ENCODE measurements around the gene POMT1. TPM values are rescaled to one million over a fixed set of nuclear protein-coding genes. Genes with fewer than 3 reads are reported as not detected.

Gene POMT1
- total RNA-seq, 1 experiment from 2014 or later, result 34.1 TPM

DNA sequence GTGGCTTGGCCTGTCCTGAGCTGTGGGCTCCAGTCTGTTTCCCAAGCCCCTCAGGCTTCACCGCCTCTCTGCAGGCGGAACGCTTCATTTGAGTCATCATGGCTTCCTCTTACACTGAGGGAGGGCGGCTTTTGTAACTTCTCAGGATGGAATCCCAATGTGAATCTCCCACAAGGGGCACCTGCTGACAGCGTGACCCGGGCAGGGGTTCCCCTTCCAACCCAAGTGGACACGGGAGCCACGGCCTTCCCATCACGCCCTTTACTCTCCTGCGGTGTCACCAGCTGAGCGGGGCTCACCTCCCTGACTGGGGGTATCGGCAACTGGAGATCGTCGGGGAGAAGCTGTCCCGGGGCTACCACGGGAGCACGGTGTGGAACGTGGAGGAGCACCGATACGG is 15.8 kb downstream of the POMT1 start:
- no peak overlapping the region for H2BK120ac ChIP-seq (ENCODE audit: low read depth, low read length, poor library complexity, severe bottlenecking)
- H3T11ph ChIP-seq (ENCODE audit: low read length), result no peak overlapping the region
- no CpG with 5 or more reads among the region's 20 CpGs for WGBS (ENCODE audit: extremely low coverage, insufficient read length, low lambda C conversion rate)

More for the DNA sequence above, 15.8 kb downstream of the POMT1 start:
- no peaks in the 10 kb centered on the region for H4K20me1 ChIP-seq (ENCODE audit: control insufficient read depth, insufficient read depth, insufficient read length)
- no peaks in the 10 kb centered on the region for H3K79me2 ChIP-seq (ENCODE audit: insufficient read depth, low read length)
- no peak overlapping the region for H3K18ac ChIP-seq (ENCODE audit: insufficient read length, low read depth, low read length)
- no peak overlapping the region for H3K4me2 ChIP-seq (ENCODE audit: insufficient read depth, insufficient read length, low read length)
- Mint-ChIP-seq H3K36me3 (ENCODE audit: insufficient read depth in 1 of 3, low read depth in 3 of 3) (peaks cover 40 to 71% (median 61%) of the 10 kb centered on the region in 3 experiments; a peak in 6 of 7 replicates), H3K27ac (no peak overlapping the region; a peak in 2 of 7 replicates), H3K4me3 (no peak overlapping the region), H3K4me1 (no peaks in the 10 kb centered on the region), H3K9me3 (no peaks in the 10 kb centered on the region), H3K27me3 (ENCODE audit: low read depth) (no peaks in the 10 kb centered on the region)
- no peak overlapping the region for H3K56ac ChIP-seq (ENCODE audit: insufficient read length, low read depth, low read length)
- H3K9me3 ChIP-seq (ENCODE audit: control insufficient read depth, low read depth, low read length), result no peaks in the 10 kb centered on the region
- H3K79me1 ChIP-seq (ENCODE audit: insufficient read depth, low read depth, low read length, poor library complexity, severe bottlenecking), result no peaks in the 10 kb centered on the region
- H3K23ac ChIP-seq (ENCODE audit: insufficient read length, low read depth, low read length), result no peak overlapping the region
- H2BK15ac ChIP-seq (ENCODE audit: low read depth, low read length), result no peak overlapping the region
- H4K91ac ChIP-seq (ENCODE audit: insufficient read length, low read depth, low read length), result no peak overlapping the region
- no peak overlapping the region for H2BK12ac ChIP-seq (ENCODE audit: insufficient read length, low read depth, low read length)
- H3K23me2 ChIP-seq (ENCODE audit: insufficient read length, low read depth, low read length, poor library complexity, severe bottlenecking), result no peaks in the 10 kb centered on the region
- H3K4ac ChIP-seq (ENCODE audit: low read depth, low read length), result no peak overlapping the region
- H3K9ac ChIP-seq (ENCODE audit: extremely low read depth, insufficient read length, low read length), result no peak overlapping the region
- no peaks in the 10 kb centered on the region for H3K27me3 ChIP-seq (ENCODE audit: insufficient read depth, low read length)
- no peak overlapping the region for H2BK5ac ChIP-seq (ENCODE audit: insufficient read length, low read length)
- H2BK20ac ChIP-seq (ENCODE audit: low read depth, low read length, poor library complexity, severe bottlenecking), result no peak overlapping the region
- H2AK5ac ChIP-seq (ENCODE audit: insufficient read length, low read length), result no peak overlapping the region
- TF ChIP-seq, protein P1, sequence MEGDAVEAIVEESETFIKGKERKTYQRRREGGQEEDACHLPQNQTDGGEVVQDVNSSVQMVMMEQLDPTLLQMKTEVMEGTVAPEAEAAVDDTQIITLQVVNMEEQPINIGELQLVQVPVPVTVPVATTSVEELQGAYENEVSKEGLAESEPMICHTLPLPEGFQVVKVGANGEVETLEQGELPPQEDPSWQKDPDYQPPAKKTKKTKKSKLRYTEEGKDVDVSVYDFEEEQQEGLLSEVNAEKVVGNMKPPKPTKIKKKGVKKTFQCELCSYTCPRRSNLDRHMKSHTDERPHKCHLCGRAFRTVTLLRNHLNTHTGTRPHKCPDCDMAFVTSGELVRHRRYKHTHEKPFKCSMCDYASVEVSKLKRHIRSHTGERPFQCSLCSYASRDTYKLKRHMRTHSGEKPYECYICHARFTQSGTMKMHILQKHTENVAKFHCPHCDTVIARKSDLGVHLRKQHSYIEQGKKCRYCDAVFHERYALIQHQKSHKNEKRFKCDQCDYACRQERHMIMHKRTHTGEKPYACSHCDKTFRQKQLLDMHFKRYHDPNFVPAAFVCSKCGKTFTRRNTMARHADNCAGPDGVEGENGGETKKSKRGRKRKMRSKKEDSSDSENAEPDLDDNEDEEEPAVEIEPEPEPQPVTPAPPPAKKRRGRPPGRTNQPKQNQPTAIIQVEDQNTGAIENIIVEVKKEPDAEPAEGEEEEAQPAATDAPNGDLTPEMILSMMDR (conservative IDR thresholded peaks at IDR 0.05), result no peak
- no peak overlapping the region for H3K14ac ChIP-seq (ENCODE audit: insufficient read depth, low read length)
- H4K5ac ChIP-seq (ENCODE audit: insufficient read length, low read depth, low read length), result no peak overlapping the region
- H3K27ac ChIP-seq (ENCODE audit: insufficient read length, low read depth, low read length), result no peak overlapping the region
- H2AFZ ChIP-seq (ENCODE audit: low read length), result no peak overlapping the region
- no peak for DNase-seq
- no peaks in the 10 kb centered on the region for H3K4me1 ChIP-seq (ENCODE audit: insufficient read depth, low read length)
- H4K8ac ChIP-seq (replicated peaks; ENCODE audit: insufficient read length, low read depth, low read length), result no peak overlapping the region

All from H9 (cell line).